Transverse colon (tissue), 4 donors: ENCODE results near the gene PLCD3. TPM values are rescaled to one million over a fixed set of nuclear protein-coding genes. Genes with fewer than 3 reads are reported as not detected.

Source experiments
- DNase-seq: peaks from one replicate; pipeline ENCODE4 v3.0.0-alpha.2; 2019
- H3K27ac ChIP-seq, 4 donors: fragments of 200-600 bp; sonication (generic); 2 replicates each; pipeline ENCODE4 v1.5.1; 2016 to 2018; ENCODE audit warnings: inconsistent platforms in 4 of 4
- H3K27me3 ChIP-seq: fragments of 200-600 bp; sonication (generic); 2 replicates; pipeline ENCODE4 v1.5.1; 2017; ENCODE audit warnings: inconsistent platforms
- H3K36me3 ChIP-seq, 4 donors: fragments of 200-600 bp; sonication (generic); 2 replicates each; pipeline ENCODE4 v1.5.1; 2017 to 2019; ENCODE audit warnings: inconsistent platforms in 4 of 4
- H3K4me1 ChIP-seq, 4 donors: fragments of 200-600 bp; sonication (generic); 2 replicates each; pipeline ENCODE4 v1.5.1; 2017 to 2020; ENCODE audit warnings: inconsistent platforms in 4 of 4
- H3K4me3 ChIP-seq, 4 donors: fragments of 200-600 bp; sonication (generic); 1 replicate in 1 of 4; 2 replicates in 3 of 4; pipeline versions ENCODE4 v1.5.1 to v1.6.1; 2017 to 2019; ENCODE audit warnings: inconsistent platforms in 4 of 4
- H3K9me3 ChIP-seq, 2 donors: fragments of 200-600 bp; sonication (generic); 2 replicates each; pipeline ENCODE4 v1.5.1; 2017 to 2019; ENCODE audit warnings: inconsistent platforms in 2 of 2
- EP300 ChIP-seq: sonication (generic); formaldehyde crosslinking; IDR thresholded peaks from one replicate; pipeline ENCODE4 v1.6.1; 2017; ENCODE audit warnings: antibody characterized with exemption, low read depth
- POLR2A ChIP-seq: fragments of 450-650 bp; IDR thresholded peaks from one replicate; pipeline ENCODE4 v1.6.1; 2016; ENCODE audit warnings: antibody characterized with exemption, mild to moderate bottlenecking, moderate library complexity
- POLR2AphosphoS5 ChIP-seq, 3 donors: sonication (generic); formaldehyde crosslinking; IDR thresholded peaks; one replicate each; pipeline ENCODE4 v1.6.1; 2016; ENCODE audit warnings: antibody characterized with exemption in 3 of 3
- WGBS, 2 donors: methylation state at CpG; one replicate each; pipeline ENCODE4 v1.1.5; 2018; ENCODE audit warnings: low coverage in 1 of 2; 5-methylcytosine and 5-hydroxymethylcytosine counted together
- in situ Hi-C, 4 donors: fragments of 200-750 bp; cut with MboI; loops; one replicate each; pipeline versions ENCODE4 v1.15.0 to v1.15.1; 2017; ENCODE audit warnings: low sequenced_read_pairs in 3 of 4, low pct_ligation_motif_present in 1 of 4, low pct_unique_long_range_greater_than_20kb in 1 of 4
- intact Hi-C: fragments of 100-400 bp; cut with DNase I; formaldehyde crosslinking; loops from one replicate; pipeline ENCODE4 v1.15.1; 2023; ENCODE audit warnings: low total_unique reads
- total RNA-seq, 4 donors: library from RNA; depleted of rRNA; stranded (reverse); fragments of >200 nt; gene quantifications; one replicate each; pipeline ENCODE4 v1.1.0, GENCODE V29; 2016
- TF ChIP-seq, protein P1 (sequence below), 5 experiments: fragments of 200-600 bp in 3 of 5; fragments of 450-650 bp in 2 of 5; sonication (generic) in 3 of 5; IDR thresholded peaks; 1 replicate in 2 of 5; 2 replicates in 3 of 5; pipeline ENCODE4 v1.5.1; 2016 to 2017; ENCODE audit warnings: antibody characterized with exemption in 5 of 5, inconsistent platforms in 3 of 5, mild to moderate bottlenecking in 2 of 5, moderate library complexity in 1 of 5

PLCD3 gene
- total RNA-seq, 4 donors from 2014 or later = 157 to 369 (median 335) TPM

DNA sequence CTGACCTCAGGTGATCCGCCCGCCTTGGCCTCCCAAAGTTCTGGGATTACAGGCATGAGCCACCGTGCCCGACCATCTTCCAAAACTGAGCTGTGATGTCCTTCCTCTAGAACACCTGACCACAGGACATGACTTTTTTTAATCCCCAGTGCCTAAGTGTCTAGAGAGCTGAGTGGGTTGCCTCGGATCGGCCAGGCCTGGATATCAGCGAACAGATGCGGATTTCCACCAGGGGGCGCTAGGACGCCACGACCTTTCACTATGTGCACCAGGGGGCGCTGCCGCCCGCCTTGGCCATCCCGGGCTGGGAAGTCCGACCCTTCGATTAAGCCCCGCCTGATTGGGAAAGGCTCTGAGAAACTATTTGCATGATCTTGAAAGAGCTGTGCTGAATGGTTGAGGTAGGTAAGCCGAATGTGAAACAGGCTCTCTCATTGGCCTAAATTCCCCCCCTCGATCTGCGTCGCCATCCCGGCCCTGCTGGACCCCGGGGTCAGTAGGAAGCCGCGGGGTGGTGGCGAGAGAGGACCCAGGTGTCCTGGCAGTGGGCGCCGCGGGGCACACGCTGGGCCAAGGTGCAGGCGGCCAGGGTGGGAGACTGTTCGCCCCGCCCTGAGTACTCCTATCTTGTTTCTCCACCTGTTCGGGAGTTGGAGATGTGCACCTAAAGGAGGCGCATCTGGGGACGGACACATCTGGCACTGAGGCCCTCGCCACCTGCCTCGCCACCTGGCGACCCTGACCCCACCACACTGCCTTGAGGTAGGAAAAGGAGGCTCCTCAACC is 3.1 kb upstream of the PLCD3 start, which contains the start of gene ACBD4:
Gene ACBD4, plus strand, starts transcription at position 496 of the 786 bp plus-strand sequence. CDS start 458 bp downstream, outside the sequence.
- DNase-seq = peak; percentile 96
- no peaks in the 10 kb centered on the region for H3K27me3 ChIP-seq
- peak within 1 kb of the TSS; percentile 61 to 73 (median 68) for H3K4me3 ChIP-seq
- in situ Hi-C loops (loop anchor here in 3 of 4 donors (5.0 to 10.0 kb wide), 2 partner anchors 59 to 62 kb away; no protein-coding TSS in a partner anchor), intact Hi-C loops (loop anchor here (10.0 kb wide), 1 partner anchor 361 kb away; no protein-coding TSS in a partner anchor)
- H3K36me3 ChIP-seq = no peaks in the 10 kb centered on the region
- peak within 1 kb of the TSS; percentile 80 to 92 (median 90) for H3K27ac ChIP-seq
- H3K4me1 ChIP-seq = peaks cover 17 to 50% (median 39%) of the 10 kb centered on the region in 4 donors
- no peaks in the 10 kb centered on the region for H3K9me3 ChIP-seq
- 5 to 90% methylated on average over 2 to 38 of the region's 40 CpGs for WGBS, 2 donors
- TF ChIP-seq POLR2AphosphoS5 (IDR thresholded peaks at IDR 0.05) = peak; percentile 73 to 87 (median 79)
- TF ChIP-seq, protein P1, sequence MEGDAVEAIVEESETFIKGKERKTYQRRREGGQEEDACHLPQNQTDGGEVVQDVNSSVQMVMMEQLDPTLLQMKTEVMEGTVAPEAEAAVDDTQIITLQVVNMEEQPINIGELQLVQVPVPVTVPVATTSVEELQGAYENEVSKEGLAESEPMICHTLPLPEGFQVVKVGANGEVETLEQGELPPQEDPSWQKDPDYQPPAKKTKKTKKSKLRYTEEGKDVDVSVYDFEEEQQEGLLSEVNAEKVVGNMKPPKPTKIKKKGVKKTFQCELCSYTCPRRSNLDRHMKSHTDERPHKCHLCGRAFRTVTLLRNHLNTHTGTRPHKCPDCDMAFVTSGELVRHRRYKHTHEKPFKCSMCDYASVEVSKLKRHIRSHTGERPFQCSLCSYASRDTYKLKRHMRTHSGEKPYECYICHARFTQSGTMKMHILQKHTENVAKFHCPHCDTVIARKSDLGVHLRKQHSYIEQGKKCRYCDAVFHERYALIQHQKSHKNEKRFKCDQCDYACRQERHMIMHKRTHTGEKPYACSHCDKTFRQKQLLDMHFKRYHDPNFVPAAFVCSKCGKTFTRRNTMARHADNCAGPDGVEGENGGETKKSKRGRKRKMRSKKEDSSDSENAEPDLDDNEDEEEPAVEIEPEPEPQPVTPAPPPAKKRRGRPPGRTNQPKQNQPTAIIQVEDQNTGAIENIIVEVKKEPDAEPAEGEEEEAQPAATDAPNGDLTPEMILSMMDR (IDR thresholded peaks at IDR 0.05) = peak; percentile 100
- peak; percentile 80 for TF ChIP-seq POLR2A
- TF ChIP-seq EP300 = no peak

DNA sequence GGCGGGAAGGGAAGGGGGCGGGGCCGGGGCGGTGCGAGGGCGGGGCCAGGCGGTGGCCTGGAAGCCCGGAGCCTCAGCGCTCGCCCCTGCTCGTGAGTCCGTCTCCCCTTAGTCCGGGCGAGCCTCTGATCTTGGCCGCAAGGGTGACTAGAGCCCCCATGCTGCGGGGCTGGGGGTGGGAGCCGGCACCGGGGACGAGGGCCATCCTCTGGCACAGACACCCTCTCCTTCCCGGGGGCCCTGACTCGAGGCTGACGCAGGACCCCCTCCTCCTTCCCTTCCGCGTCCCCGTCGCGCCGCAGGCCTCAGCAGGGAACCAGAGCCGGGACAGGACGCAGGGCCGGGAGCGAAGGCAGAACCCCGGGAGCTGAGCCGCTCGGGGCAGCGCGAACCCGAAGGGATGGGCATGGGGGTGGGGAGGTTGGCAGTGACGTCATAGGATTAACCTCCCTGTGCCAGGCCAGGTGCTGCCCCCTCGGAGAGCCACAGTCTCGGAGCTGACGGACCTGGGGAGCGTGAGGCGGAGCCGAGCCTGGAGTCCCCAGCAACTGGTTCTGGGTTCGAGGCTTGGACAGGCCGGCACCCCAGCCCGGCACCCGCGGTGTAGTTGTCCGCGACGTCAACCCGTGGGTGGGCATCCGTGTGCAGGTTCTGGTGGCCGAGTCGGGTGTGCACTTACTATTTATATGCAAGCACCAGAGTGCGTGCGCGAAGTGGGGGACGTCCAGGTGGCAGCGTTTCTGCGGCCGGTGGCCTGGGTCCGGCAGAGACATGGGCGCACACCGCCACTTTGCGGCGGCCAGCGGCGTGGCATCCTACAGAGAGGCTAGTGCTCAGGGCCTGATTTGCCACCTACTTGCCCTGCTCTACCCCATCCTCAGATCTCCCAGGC is 503 bp upstream of the PLCD3 start:
- Histone ChIP-seq H3K4me3 (peak overlapping the region; percentile 86 to 96 (median 88)), H3K9me3 (no peaks in the 10 kb centered on the region), H3K27me3 (no peaks in the 10 kb centered on the region), H3K4me1 (peaks cover 36 to 73% (median 58%) of the 10 kb centered on the region in 4 donors), H3K36me3 (no peaks in the 10 kb centered on the region), H3K27ac (peak overlapping the region; percentile 99 to 100 (median 99))
- in situ Hi-C loops = loop anchor here in 1 of 4 donors (10.0 kb wide), 1 partner anchor 62 kb away; no protein-coding TSS in a partner anchor
- intact Hi-C loops = loop anchor here (5.0 to 10.0 kb wide), 2 partner anchors 36 to 358 kb away; no protein-coding TSS in a partner anchor
- TF ChIP-seq POLR2A (peak; percentile 71), EP300 (no peak), POLR2AphosphoS5 (IDR thresholded peaks at IDR 0.05) (peak; percentile 79 to 89 (median 88))
- TF ChIP-seq, protein P1 (IDR thresholded peaks at IDR 0.05) = peak; percentile 78 to 96 (median 84)
- 0 to 1% methylated on average over 4 to 43 of the region's 71 CpGs for WGBS, 2 donors
- DNase-seq = peak; percentile 89

DNA sequence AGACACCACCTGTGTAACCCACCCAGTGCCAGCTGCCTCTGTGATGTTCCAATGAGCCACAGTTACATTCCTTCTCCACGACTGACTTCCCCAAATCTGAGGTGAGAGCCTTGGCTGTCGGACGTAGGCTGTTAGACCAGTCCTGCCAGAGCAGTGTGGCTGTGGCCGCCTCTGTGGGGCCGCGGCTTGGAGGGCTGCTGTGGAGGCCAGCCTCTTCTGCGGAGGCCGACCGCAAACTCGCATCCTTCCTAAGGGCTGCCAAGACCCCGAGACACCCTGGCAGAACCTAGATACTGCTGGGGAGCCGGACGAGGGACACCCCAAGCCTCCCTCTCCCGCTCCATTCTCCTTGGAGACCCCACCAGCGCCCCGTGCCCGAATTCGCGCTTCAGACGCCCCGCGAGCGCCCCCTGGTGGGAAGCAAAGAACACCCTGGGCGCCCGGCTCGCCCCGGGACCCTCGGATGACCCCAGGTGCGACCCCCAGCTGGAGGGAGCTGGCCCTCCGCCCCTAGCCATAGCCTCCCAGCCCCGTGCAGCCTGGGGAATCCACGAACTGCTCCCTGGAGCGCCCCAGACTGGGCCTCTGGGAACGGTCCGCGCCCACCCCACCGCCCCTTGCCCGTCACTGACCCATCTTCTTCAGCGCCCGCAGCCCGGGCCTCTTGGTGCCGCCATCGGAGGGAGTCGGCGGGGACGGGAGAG is 547 bp downstream of the PLCD3 start:
- DNase-seq = peak; percentile 68
- intact Hi-C loops = loop anchor here (5.0 to 10.0 kb wide), 2 partner anchors 34 to 357 kb away; no protein-coding TSS in a partner anchor
- H3K27ac ChIP-seq = peak overlapping the region; percentile 99 to 100 (median 99)
- WGBS, 2 donors = 8% methylated on average over 43 of the region's 46 CpGs; no CpG with 5 or more reads in 1 of the 2 donors
- TF ChIP-seq, protein P1 (IDR thresholded peaks at IDR 0.05) = peak; percentile 94 to 98 (median 97)
- no peak for TF ChIP-seq EP300
- peaks cover 37 to 73% (median 58%) of the 10 kb centered on the region in 4 donors for H3K4me1 ChIP-seq
- H3K27me3 ChIP-seq = no peaks in the 10 kb centered on the region
- in situ Hi-C loops = loop anchor here in 1 of 4 donors (10.0 kb wide), 1 partner anchor 63 kb away; no protein-coding TSS in a partner anchor
- H3K9me3 ChIP-seq = no peaks in the 10 kb centered on the region
- no peaks in the 10 kb centered on the region for H3K36me3 ChIP-seq
- peak overlapping the region; percentile 78 to 96 (median 88) for H3K4me3 ChIP-seq
